GM06990 (cell line): ENCODE data around the gene DKKL1.

Experiments used
- DNase-seq: peaks from one replicate; pipeline ENCODE4 v3.0.0-alpha.2; 2011; ENCODE audit not compliant: insufficient read length; ENCODE audit errors: extremely low read depth
- H3K27me3 ChIP-seq: replicated peaks from 2 replicates; pipeline ENCODE4 v1.6.0; 2011; ENCODE audit warnings: low read length; ENCODE audit not compliant: control insufficient read depth, insufficient read depth
- H3K36me3 ChIP-seq: 2 replicates; pipeline ENCODE4 v1.5.1; 2011; ENCODE audit warnings: low read length; ENCODE audit not compliant: control insufficient read depth, insufficient read depth
- H3K4me3 ChIP-seq: replicated peaks from 2 replicates; pipeline ENCODE4 v1.5.1; 2011; ENCODE audit warnings: low read depth, mild to moderate bottlenecking, control low read depth, low read length
- TF ChIP-seq, protein P1 (sequence below): IDR thresholded peaks from 2 replicates; pipeline ENCODE4 v1.5.1; 2011; ENCODE audit warnings: low read length, control low read depth, mild to moderate bottlenecking, inconsistent platforms; ENCODE audit not compliant: insufficient read depth, poor library complexity, severe bottlenecking

DKKL1 gene

DNA sequence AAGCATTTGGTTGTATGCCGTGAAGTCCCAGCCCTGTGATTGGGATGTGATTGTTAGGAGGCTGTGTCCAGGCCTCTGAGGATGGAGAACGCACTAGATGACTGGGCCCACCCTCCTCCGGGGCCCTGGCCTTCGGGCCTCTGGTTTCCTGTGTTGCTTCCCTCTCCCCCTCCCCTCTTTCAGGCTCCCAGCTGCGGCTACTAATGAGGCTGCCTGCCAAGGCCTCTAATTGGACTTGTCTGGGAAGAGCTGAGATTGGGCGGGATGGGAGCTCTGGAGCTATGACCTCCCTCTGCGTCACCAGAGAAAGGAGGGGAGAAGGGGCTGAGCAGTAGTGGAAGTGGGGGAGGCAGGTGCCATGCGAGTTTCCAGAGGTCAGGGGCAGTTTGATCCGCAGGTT is 49.7 kb downstream of the DKKL1 start:
- DNase-seq, result no peak
- Histone ChIP-seq H3K4me3 (no peak overlapping the region), H3K27me3 (no peaks in the 10 kb centered on the region), H3K36me3 (no peaks in the 10 kb centered on the region)
- TF ChIP-seq, protein P1, sequence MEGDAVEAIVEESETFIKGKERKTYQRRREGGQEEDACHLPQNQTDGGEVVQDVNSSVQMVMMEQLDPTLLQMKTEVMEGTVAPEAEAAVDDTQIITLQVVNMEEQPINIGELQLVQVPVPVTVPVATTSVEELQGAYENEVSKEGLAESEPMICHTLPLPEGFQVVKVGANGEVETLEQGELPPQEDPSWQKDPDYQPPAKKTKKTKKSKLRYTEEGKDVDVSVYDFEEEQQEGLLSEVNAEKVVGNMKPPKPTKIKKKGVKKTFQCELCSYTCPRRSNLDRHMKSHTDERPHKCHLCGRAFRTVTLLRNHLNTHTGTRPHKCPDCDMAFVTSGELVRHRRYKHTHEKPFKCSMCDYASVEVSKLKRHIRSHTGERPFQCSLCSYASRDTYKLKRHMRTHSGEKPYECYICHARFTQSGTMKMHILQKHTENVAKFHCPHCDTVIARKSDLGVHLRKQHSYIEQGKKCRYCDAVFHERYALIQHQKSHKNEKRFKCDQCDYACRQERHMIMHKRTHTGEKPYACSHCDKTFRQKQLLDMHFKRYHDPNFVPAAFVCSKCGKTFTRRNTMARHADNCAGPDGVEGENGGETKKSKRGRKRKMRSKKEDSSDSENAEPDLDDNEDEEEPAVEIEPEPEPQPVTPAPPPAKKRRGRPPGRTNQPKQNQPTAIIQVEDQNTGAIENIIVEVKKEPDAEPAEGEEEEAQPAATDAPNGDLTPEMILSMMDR, result no peak

DNA sequence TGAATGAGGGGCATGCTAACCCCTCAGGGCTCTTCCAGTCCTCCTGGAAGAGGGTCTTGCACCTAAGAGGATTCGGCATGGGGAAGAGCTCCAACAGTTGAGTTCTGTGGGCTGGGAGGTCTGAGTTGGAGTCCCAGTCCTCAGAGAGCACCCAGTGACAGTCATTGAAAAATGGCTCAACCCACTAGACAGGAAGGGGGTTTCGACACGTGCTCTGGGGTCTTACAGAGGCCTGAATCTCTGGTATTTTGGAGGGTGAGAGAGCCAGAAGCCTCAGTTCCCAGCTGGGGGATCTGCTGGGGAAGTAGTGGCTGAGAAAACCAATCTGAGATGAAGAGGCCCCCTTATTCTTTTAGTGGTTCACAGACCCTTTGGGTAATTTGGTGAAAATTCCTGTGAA is 50.6 kb downstream of the DKKL1 start:
- TF ChIP-seq, protein P1, result no peak
- Histone ChIP-seq H3K4me3 (no peak overlapping the region), H3K27me3 (no peaks in the 10 kb centered on the region), H3K36me3 (no peaks in the 10 kb centered on the region)
- no peak for DNase-seq

DNA sequence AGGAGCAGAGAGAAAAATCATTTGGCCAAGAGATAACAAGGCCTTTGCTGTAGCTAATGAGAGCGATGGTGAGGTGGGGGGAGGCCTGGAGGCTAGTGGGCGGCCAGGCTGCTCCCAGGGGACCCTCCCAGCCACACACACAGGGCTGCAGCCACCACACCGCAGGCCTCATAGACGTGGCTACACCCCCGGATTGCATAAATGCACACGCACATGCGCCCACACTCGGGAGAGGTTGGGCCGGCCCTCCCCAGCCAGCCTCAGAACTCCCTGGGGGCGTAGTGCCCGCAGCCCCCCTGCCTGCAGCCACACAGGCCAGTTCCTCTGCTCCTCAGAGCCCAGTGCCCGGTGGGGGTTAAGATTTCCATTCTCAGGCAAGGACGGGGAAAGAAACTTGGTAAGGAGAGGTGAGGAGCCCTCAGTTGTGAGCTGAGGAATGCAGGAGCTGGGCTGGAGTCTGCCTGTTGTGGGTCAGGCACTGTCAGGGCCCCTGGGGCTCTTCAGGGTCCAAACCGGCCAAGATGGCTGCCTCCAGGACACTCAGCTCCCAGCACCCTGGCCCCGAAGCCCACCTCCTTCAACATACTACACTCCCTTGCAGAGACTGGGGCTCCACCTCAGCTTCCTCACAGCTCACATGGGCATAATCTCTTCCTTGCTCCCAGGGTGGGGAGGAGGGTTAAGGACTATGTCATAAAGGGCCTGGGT is 51.6 kb downstream of the DKKL1 start:
- DNase-seq, result peak; percentile 82
- Histone ChIP-seq H3K4me3 (no peak overlapping the region), H3K36me3 (no peaks in the 10 kb centered on the region), H3K27me3 (no peaks in the 10 kb centered on the region)
- TF ChIP-seq, protein P1, result no peak

DNA sequence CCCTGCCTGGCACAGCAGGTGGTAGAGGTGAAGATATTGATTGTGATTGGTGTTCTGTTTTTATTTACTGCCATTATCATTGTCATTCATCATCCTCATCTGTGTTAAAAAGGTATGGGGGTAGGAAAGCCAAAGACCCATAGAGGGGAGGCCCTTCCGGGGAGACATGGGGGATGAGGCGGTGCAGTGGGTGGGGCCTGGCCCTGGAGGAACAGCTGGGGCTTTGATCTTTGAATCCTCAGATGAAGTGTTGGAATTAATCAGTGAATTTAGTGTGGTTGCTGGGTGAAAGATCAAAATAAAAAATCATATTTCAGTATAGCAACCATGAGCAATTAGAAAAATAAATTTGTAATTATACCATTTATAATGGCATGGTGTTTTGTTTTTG is 52.1 kb downstream of the DKKL1 start:
- Histone ChIP-seq H3K36me3 (no peaks in the 10 kb centered on the region), H3K4me3 (no peak overlapping the region), H3K27me3 (no peaks in the 10 kb centered on the region)
- no peak for DNase-seq
- TF ChIP-seq, protein P1, result no peak

DNA sequence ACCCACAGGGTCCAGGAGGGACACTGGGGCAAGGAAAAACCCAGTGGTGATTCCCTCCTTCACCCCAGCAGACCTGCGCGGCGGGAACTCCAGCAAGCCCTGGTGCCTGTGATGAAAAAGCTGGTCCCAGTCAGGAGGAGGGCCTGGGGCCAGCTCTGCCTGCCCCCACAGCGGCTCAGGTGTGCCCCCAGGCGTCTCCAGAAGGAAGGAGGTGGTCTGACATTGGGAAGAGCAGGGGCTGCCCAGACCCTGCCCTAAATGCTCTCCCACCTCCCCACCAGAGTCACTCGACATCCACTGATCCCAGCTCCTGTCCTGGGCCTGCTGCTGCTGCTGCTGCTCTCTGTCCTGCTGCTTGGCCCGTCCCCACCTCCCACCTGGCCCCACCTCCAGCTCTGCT is 53.4 kb downstream of the DKKL1 start:
- DNase-seq, result no peak
- TF ChIP-seq, protein P1, result no peak
- Histone ChIP-seq H3K27me3 (no peaks in the 10 kb centered on the region), H3K36me3 (no peaks in the 10 kb centered on the region), H3K4me3 (no peak overlapping the region)

DNA sequence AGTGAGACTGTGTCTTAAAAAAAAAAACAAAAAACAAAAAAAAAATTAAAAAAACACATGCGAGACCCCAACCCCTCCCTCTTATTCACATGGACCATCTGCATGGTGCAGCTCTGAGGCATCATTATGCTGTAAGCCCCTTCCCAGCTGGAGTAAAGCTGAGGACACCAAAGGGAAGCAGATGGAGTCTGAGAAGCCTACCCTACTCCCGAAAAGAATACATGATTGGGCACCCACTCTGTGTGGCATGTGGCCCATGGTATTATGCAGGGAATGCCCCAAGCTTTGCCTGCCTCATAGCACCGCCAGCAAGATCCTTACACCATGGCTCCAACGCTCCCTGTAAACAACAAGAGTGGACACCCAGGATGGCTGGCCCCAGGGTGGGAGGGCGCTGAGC is 54.8 kb downstream of the DKKL1 start:
- no peak for DNase-seq
- no peaks in the 10 kb centered on the region for H3K36me3 ChIP-seq
- H3K4me3 ChIP-seq, result no peak overlapping the region
- H3K27me3 ChIP-seq, result no peaks in the 10 kb centered on the region
- TF ChIP-seq, protein P1, result no peak
